AG04450 (cell line): ENCODE results near the gene OSM. TPM values are rescaled to one million over a fixed set of nuclear protein-coding genes. Genes with fewer than 3 reads are reported as not detected.

ENCODE experiments used
- CTCF ChIA-PET: fragments of 300-600, 350-600 bp; formaldehyde crosslinking; extraction: SDS; loops from one replicate; lab custom pipeline; 2022; ENCODE audit warnings: antibody characterized with exemption, inconsistent platforms; lab: Charles Lee
- POLR2A ChIA-PET: fragments of 350-600 bp; formaldehyde crosslinking; extraction: SDS; loops from one replicate; lab custom pipeline; 2021; ENCODE audit warnings: antibody characterized with exemption, inconsistent platforms; lab: Yijun Ruan, JAX
- DNase-seq: peaks from one replicate; pipeline ENCODE4 v3.0.0-alpha.2; 2011; ENCODE audit warnings: low read depth, low spot score
- H3K27ac ChIP-seq: one replicate; pipeline ENCODE4 v1.5.1; 2012; ENCODE audit warnings: low read depth, low read length, control low read depth
- H3K27me3 ChIP-seq: one replicate; pipeline ENCODE4 v1.6.0; 2012; ENCODE audit warnings: low read length; ENCODE audit not compliant: control insufficient read depth, insufficient read depth
- H3K4me3 ChIP-seq: 2 replicates; pipeline ENCODE4 v1.5.1; 2011; ENCODE audit warnings: mild to moderate bottlenecking, low read depth, low read length, control low read depth
- H3K9me3 ChIP-seq: 2 replicates; pipeline ENCODE4 v1.5.1; 2012; ENCODE audit warnings: low read length; ENCODE audit not compliant: control insufficient read depth, insufficient read depth
- polyA plus RNA-seq: library from polyadenylated mRNA; depleted of rRNA; stranded (reverse); fragments of >200 nt; gene quantifications from 2 replicates; pipeline ENCODE4 v1.2.3, GENCODE V29; 2011
- TF ChIP-seq, protein P1 (sequence below): IDR thresholded peaks from 2 replicates; pipeline ENCODE4 v1.5.1; 2011; ENCODE audit warnings: low read depth, low read length, control low read depth, inconsistent platforms

OSM gene
- polyA plus RNA-seq, 1 experiment, result not detected

DNA sequence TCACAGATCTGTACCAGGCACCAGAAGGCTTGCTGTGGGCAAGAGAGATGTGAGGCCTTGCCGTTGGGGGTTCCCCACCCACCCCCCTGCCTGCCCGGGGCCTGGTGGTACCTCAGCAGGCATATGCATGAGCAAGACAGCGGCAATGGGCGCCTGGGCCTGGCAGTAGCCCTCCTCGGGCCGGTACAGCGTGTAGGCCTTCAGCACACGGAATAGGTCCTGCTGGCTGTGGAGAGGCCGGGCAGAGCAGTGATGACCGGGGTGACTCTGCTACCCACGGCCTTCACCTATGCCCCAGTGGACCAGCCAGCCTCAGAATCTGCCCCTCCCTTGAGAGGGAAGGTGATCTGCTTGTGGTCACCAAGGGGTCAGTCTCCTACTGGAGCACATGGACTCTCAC lies 28.2 kb upstream of the OSM start:
- H3K27me3 ChIP-seq, result no peaks in the 10 kb centered on the region
- no peak for DNase-seq
- H3K4me3 ChIP-seq, result no peak overlapping the region
- CTCF ChIA-PET, result no interaction called here
- TF ChIP-seq, protein P1, sequence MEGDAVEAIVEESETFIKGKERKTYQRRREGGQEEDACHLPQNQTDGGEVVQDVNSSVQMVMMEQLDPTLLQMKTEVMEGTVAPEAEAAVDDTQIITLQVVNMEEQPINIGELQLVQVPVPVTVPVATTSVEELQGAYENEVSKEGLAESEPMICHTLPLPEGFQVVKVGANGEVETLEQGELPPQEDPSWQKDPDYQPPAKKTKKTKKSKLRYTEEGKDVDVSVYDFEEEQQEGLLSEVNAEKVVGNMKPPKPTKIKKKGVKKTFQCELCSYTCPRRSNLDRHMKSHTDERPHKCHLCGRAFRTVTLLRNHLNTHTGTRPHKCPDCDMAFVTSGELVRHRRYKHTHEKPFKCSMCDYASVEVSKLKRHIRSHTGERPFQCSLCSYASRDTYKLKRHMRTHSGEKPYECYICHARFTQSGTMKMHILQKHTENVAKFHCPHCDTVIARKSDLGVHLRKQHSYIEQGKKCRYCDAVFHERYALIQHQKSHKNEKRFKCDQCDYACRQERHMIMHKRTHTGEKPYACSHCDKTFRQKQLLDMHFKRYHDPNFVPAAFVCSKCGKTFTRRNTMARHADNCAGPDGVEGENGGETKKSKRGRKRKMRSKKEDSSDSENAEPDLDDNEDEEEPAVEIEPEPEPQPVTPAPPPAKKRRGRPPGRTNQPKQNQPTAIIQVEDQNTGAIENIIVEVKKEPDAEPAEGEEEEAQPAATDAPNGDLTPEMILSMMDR, result no peak
- H3K9me3 ChIP-seq, result no peaks in the 10 kb centered on the region
- no peak overlapping the region for H3K27ac ChIP-seq
- POLR2A ChIA-PET, result no interaction called here

- DNase-seq, result no peak
- TF ChIP-seq, protein P1, result no peak
- POLR2A ChIA-PET, result no interaction called here
- Histone ChIP-seq H3K27ac (no peak overlapping the region), H3K4me3 (no peak overlapping the region), H3K9me3 (no peaks in the 10 kb centered on the region), H3K27me3 (no peaks in the 10 kb centered on the region)
- CTCF ChIA-PET, result no interaction called here
Observed at GRCh38 chr22:30294066-30294465, 27.4 kb upstream of the OSM start.

- H3K9me3 ChIP-seq, result no peaks in the 10 kb centered on the region
- POLR2A ChIA-PET, result no interaction called here
- H3K27me3 ChIP-seq, result no peaks in the 10 kb centered on the region
- H3K27ac ChIP-seq, result no peak overlapping the region
- DNase-seq, result no peak
- TF ChIP-seq, protein P1, result no peak
- CTCF ChIA-PET, result no interaction called here
- H3K4me3 ChIP-seq, result no peak overlapping the region
Observed at GRCh38 chr22:30293026-30293425, 26.4 kb upstream of the OSM start.

- no peaks in the 10 kb centered on the region for H3K9me3 ChIP-seq
- TF ChIP-seq, protein P1, result no peak
Observed at GRCh38 chr22:30292069-30292970, 25.7 kb upstream of the OSM start.

More at GRCh38 chr22:30292069-30292970, 25.7 kb upstream of the OSM start:
- no peak overlapping the region for H3K27ac ChIP-seq
- H3K27me3 ChIP-seq, result no peaks in the 10 kb centered on the region
- POLR2A ChIA-PET, result no interaction called here
- CTCF ChIA-PET, result interaction anchor here (0.7 kb wide), 1 partner anchor 184 kb away, joined by 3 read pairs; no protein-coding TSS in a partner anchor
- no peak overlapping the region for H3K4me3 ChIP-seq
- no peak for DNase-seq
